Left lung (tissue), 10 donors: ENCODE measurements around the gene BRCA2. TPM values are rescaled to one million over a fixed set of nuclear protein-coding genes. Genes with fewer than 3 reads are reported as not detected.

Experiments used
- ATAC-seq: fragments of 200-7000 bp; cut with Tn5 transposase; one replicate; pipeline ENCODE4 v1.9.1; 2020; ENCODE audit warnings: moderate library complexity
- DNase-seq, 4 donors: peaks; one replicate each; pipeline ENCODE4 v3.0.0-alpha.2; 2013 to 2020
- H3K27ac ChIP-seq, 2 donors: fragments of 200-600 bp; sonication (generic) in 1 of 2; one replicate each; pipeline versions ENCODE4 v1.5.0 to v1.8.0; 2020 to 2021
- H3K27me3 ChIP-seq, 2 donors: fragments of 200-600 bp; sonication (generic) in 1 of 2; one replicate each; pipeline versions ENCODE4 v1.5.0 to v1.8.0; 2020 to 2021
- H3K36me3 ChIP-seq, 2 donors: fragments of 200-600 bp; sonication (generic) in 1 of 2; one replicate each; pipeline versions ENCODE4 v1.5.0 to v1.8.0; 2020 to 2021
- H3K4me1 ChIP-seq, 2 donors: fragments of 200-600 bp; one replicate each; pipeline ENCODE4 v1.8.0; 2021
- H3K4me3 ChIP-seq, 2 donors: fragments of 200-600 bp; sonication (generic) in 1 of 2; one replicate each; pipeline versions ENCODE4 v1.5.0 to v1.8.0; 2020 to 2021; ENCODE audit warnings: mild to moderate bottlenecking in 1 of 2
- H3K9me3 ChIP-seq, 2 donors: fragments of 200-600 bp; sonication (generic) in 1 of 2; one replicate each; pipeline versions ENCODE4 v1.5.0 to v1.8.0; 2020 to 2021
- intact Hi-C, 2 donors: fragments of 100-400 bp; cut with DNase I; formaldehyde crosslinking; loops; one replicate each; pipeline versions ENCODE4 v1.11.2 to v1.14.2; 2022
- polyA plus RNA-seq, 6 donors: library from polyadenylated mRNA; unstranded; fragments of 120-200 nt; gene quantifications; one replicate each; pipeline ENCODE4 v1.2.1, GENCODE V29; 2013; ENCODE audit not compliant: insufficient read length in 6 of 6
- total RNA-seq, 2 donors: library from RNA; stranded (reverse); fragmentation: NEBNext Ultra II Directional; extraction: Animal tissue kit (Norgen Biotek cat#: 25700); gene quantifications; one replicate each; pipeline ENCODE4 v1.2.1, GENCODE V29; 2021
- TF ChIP-seq, protein P1 (sequence below), 2 donors: fragments of 200-600 bp; sonication (generic) in 1 of 2; IDR thresholded peaks; one replicate each; pipeline versions ENCODE4 v1.5.0 to v1.8.0; 2021; ENCODE audit warnings: antibody characterized with exemption in 2 of 2
- donor health status: DM: no; HTN: yes; CAD: no.
- donor health status: DM: no; HTN: no; CAD: no.

Gene BRCA2
- total and polyA plus RNA-seq, 8 donors: 4.5 to 14.9 (median 9.5) TPM

DNA sequence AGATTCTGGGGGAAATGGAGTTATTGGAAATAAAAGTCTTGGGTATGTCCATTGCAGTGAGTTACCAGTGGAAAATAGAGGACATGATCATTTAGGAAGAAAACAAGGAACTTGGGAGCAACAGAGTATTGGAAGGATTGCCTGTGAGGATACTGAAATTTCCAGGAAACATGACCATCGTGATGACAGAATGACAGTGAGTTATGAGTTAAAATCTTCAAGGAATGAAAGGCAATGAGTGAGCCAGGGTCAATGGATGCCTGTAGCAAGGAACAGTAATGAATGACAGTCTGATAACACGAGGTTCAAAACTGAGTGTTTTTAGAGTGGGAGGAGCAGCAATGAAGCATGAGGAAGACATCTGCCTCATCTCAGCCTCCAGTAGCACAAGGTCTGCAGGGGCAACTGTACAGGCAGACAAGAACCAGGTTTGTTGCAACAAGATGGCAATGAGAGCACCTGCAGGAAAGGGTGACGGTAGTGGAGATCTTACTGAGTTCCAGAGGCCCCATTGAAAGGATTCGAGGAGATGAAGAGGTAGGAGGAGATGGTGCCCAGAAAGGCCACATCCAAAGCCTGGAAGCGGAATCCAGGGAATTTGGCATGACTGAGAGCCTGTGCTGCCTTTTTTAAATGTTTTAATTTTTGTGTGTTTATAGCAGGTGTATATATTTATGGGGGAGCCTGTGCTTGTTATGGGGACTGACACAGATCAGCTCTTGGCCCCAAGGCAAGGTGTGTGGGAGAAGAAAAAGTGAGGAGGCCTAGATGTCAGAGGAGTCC is 68.7 kb downstream of the BRCA2 start:
- Histone ChIP-seq H3K9me3 (no peaks in the 10 kb centered on the region), H3K4me1 (no peaks in the 10 kb centered on the region), H3K4me3 (no peak overlapping the region), H3K27ac (no peak overlapping the region), H3K36me3 (peaks cover 0 to 4% of the 10 kb centered on the region in 2 donors), H3K27me3 (no peaks in the 10 kb centered on the region)
- DNase-seq (no peak), ATAC-seq (no peak)
- TF ChIP-seq, protein P1, sequence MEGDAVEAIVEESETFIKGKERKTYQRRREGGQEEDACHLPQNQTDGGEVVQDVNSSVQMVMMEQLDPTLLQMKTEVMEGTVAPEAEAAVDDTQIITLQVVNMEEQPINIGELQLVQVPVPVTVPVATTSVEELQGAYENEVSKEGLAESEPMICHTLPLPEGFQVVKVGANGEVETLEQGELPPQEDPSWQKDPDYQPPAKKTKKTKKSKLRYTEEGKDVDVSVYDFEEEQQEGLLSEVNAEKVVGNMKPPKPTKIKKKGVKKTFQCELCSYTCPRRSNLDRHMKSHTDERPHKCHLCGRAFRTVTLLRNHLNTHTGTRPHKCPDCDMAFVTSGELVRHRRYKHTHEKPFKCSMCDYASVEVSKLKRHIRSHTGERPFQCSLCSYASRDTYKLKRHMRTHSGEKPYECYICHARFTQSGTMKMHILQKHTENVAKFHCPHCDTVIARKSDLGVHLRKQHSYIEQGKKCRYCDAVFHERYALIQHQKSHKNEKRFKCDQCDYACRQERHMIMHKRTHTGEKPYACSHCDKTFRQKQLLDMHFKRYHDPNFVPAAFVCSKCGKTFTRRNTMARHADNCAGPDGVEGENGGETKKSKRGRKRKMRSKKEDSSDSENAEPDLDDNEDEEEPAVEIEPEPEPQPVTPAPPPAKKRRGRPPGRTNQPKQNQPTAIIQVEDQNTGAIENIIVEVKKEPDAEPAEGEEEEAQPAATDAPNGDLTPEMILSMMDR (IDR thresholded peaks at IDR 0.05): no peak
- intact Hi-C loops: loop anchor here in 1 of 2 donors (10.0 kb wide), 1 partner anchor 191 kb away; no protein-coding TSS in a partner anchor

DNA sequence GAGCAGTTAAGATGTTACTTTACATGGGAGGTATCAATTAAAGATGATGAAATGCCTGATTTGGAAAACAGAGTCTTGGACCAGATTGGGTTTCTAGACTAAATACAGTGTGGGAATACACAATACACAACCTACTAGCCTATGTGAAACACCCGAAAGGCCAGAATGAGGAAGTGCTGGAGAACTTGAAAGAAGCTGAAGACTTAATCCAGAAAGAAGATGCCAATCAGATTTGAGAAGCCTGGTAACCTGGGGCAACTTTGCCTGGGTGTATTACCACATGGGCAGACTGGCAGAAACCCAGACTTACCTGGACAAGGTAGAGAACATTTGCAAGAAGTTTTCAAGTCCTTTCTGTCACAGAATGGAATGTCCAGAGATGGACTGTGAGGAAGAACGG is 69.4 kb downstream of the BRCA2 start:
- intact Hi-C loops: loop anchor here in 1 of 2 donors (10.0 kb wide), 1 partner anchor 190 kb away; no protein-coding TSS in a partner anchor
- no peaks in the 10 kb centered on the region for H3K4me1 ChIP-seq
- H3K4me3 ChIP-seq: no peak overlapping the region
- TF ChIP-seq, protein P1 (IDR thresholded peaks at IDR 0.05): no peak
- DNase-seq: no peak
- H3K27me3 ChIP-seq: no peaks in the 10 kb centered on the region
- no peaks in the 10 kb centered on the region for H3K9me3 ChIP-seq
- no peak for ATAC-seq
- H3K27ac ChIP-seq: no peak overlapping the region
- peaks cover 0 to 4% of the 10 kb centered on the region in 2 donors for H3K36me3 ChIP-seq

DNA sequence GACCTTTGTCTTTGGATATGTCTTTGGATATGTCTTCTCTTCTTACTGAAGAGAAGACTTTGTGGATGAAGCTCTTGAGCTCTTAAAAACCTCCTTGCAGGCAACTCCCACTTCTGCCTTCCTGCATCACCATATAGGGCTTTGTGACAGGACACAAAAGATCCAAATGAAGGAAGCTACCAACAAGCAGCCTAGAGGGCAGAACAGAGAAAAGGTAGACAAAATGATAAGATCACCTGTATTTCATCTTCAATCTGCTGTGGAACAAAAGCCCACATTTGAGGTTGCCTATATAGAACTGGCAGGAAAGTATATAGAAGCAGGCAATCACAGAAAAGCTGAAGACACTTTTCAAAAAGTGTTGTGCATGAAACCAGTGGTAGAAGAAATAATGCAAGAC is 70.1 kb downstream of the BRCA2 start:
- DNase-seq: no peak
- H3K4me1 ChIP-seq: no peaks in the 10 kb centered on the region
- no peaks in the 10 kb centered on the region for H3K9me3 ChIP-seq
- ATAC-seq: no peak
- intact Hi-C loops: loop anchor here in 1 of 2 donors (10.0 kb wide), 1 partner anchor 189 kb away; no protein-coding TSS in a partner anchor
- TF ChIP-seq, protein P1 (IDR thresholded peaks at IDR 0.05): no peak
- no peaks in the 10 kb centered on the region for H3K27me3 ChIP-seq
- no peak overlapping the region for H3K4me3 ChIP-seq
- no peak overlapping the region for H3K27ac ChIP-seq
- H3K36me3 ChIP-seq: peaks cover 0 to 4% of the 10 kb centered on the region in 2 donors

DNA sequence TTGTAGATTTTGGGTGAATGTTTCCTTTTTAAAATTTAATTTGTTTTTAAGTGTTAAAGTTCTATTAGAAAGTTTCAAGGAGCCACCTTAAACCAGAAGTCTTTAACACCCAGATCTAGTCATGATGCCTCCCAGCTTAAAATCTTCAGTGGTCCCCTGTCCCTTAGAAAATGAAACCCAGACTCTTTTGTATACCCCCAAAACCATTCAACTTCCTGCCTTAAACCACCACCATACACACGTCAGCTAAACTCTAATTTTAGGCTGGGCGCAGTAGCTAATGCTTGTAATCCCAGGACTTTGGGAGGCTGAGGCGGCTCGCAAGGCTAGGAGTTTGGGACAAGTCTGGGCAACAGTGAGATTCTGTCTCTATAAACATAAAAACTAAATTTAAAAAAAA is 74.7 kb downstream of the BRCA2 start:
- DNase-seq (no peak), ATAC-seq (no peak)
- Histone ChIP-seq H3K36me3 (no peaks in the 10 kb centered on the region), H3K27me3 (no peaks in the 10 kb centered on the region), H3K4me3 (no peak overlapping the region), H3K4me1 (no peaks in the 10 kb centered on the region), H3K9me3 (no peaks in the 10 kb centered on the region), H3K27ac (no peak overlapping the region)
- TF ChIP-seq, protein P1 (IDR thresholded peaks at IDR 0.05): no peak
- intact Hi-C loops: no loop called here

DNA sequence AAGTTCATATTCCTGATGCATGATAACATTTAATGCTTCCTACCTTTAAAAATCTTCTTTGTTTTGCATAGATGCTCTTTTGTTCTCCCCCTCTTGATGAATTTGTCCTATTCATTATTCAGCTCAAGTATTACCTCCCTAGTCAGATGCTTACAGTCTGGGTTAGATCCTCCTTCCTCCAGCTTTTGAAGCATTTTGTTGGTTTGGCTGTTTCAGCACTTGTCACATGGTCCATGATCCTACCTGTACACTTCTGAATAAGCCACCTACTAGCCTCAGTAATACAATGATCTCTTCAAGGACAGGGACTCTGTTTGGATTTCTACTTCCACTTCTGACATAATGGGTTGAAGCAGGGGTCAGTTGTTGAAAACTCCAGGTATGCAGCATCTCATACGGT is 75.2 kb downstream of the BRCA2 start:
- Histone ChIP-seq H3K27me3 (no peaks in the 10 kb centered on the region), H3K4me3 (no peak overlapping the region), H3K27ac (no peak overlapping the region), H3K4me1 (no peaks in the 10 kb centered on the region), H3K36me3 (no peaks in the 10 kb centered on the region), H3K9me3 (no peaks in the 10 kb centered on the region)
- intact Hi-C loops: no loop called here
- ATAC-seq (no peak), DNase-seq (no peak)
- TF ChIP-seq, protein P1 (IDR thresholded peaks at IDR 0.05): no peak
